ENCODE measurements around the gene FANCE. TPM values are rescaled to one million over a fixed set of nuclear protein-coding genes. Genes with fewer than 3 reads are reported as not detected.

Gene FANCE
- total RNA-seq, 1 experiment from 2014 or later = 15.5 TPM

- no peak for DNase-seq (ENCODE audit: low read depth)
Observed at GRCh38 chr6:35483893-35484645, 31.9 kb downstream of the FANCE start.

GRCh38 chr6:35484921-35485392 is 32.8 kb downstream of the FANCE start:
- DNase-seq (ENCODE audit: low read depth) = peak; percentile 55

- DNase-seq (ENCODE audit: low read depth) = peak; percentile 41
Observed at GRCh38 chr6:35485402-35485877, 33.3 kb downstream of the FANCE start.

GRCh38 chr6:35486005-35486925 is 34.1 kb downstream of the FANCE start:
- DNase-seq (ENCODE audit: low read depth) = no peak

GRCh38 chr6:35487658-35488516 is 35.7 kb downstream of the FANCE start:
- DNase-seq (ENCODE audit: low read depth) = peak; percentile 61

- no peak for DNase-seq (ENCODE audit: low read depth)
Observed at GRCh38 chr6:35488517-35488862, 36.4 kb downstream of the FANCE start.

GRCh38 chr6:35489066-35489465 is 36.9 kb downstream of the FANCE start:
- no peak for DNase-seq (ENCODE audit: low read depth)

GRCh38 chr6:35489995-35490791 is 38.1 kb downstream of the FANCE start:
- DNase-seq (ENCODE audit: low read depth) = no peak

GRCh38 chr6:35490821-35491557 is 38.9 kb downstream of the FANCE start:
- DNase-seq (ENCODE audit: low read depth) = no peak

- no peak for DNase-seq (ENCODE audit: low read depth)
Observed at GRCh38 chr6:35491558-35492257, 39.6 kb downstream of the FANCE start.

GRCh38 chr6:35492258-35492973 is 40.3 kb downstream of the FANCE start:
- no peak for DNase-seq (ENCODE audit: low read depth)

- no peak for DNase-seq (ENCODE audit: low read depth)
Observed at GRCh38 chr6:35492974-35493284, 40.8 kb downstream of the FANCE start.

GRCh38 chr6:35493307-35493983 is 41.3 kb downstream of the FANCE start:
- DNase-seq (ENCODE audit: low read depth) = no peak

GRCh38 chr6:35494161-35494563 is 42.0 kb downstream of the FANCE start:
- DNase-seq (ENCODE audit: low read depth) = no peak

- no peak for DNase-seq (ENCODE audit: low read depth)
Observed at GRCh38 chr6:35495258-35496035, 43.3 kb downstream of the FANCE start.

GRCh38 chr6:35496036-35496840 is 44.1 kb downstream of the FANCE start:
- no peak for DNase-seq (ENCODE audit: low read depth)
